ENCODE data around the gene NUDT8. TPM values are rescaled to one million over a fixed set of nuclear protein-coding genes. Genes with fewer than 3 reads are reported as not detected.

The NUDT8 gene
- total RNA-seq, 1 experiment from 2014 or later = 13.2 TPM

DNA sequence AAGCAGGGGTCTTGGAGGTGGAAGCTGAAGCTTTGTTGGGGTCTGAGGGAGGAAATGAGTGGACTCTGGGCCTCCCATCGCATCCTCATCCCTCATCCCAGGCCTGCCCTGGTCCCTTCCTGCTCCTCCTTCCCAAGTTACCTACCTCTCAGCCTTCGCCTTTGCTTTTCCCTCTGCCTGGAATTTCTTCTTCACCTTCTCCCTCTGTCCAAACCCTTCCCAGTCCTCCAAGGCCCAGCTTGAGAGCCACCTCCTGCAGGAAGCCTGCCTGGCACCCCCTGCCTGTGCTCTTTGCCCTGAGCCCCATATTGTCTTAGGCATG, 2.1 kb upstream of the NUDT8 start:
- DNase-seq (ENCODE audit: low read depth, low spot score) = no peak
- no peak overlapping the region for H3K27ac ChIP-seq (ENCODE audit: low read length)
- CTCF ChIA-PET = interaction anchor here (1.6 kb wide), 1 partner anchor 20 kb away, joined by 13 read pairs; no protein-coding TSS in a partner anchor
- POLR2A ChIA-PET = no interaction called here
- ATAC-seq = no peak
- BruUV-seq (replicated peaks) = no TSS peak
- H3K36me3 ChIP-seq (ENCODE audit: control insufficient read depth, insufficient read depth, low read length) = no peaks in the 10 kb centered on the region
- H3K4me1 ChIP-seq (ENCODE audit: control insufficient read depth, insufficient read depth, low read length) = peaks cover 13% of the 10 kb centered on the region; the same call in 1 of the 2 replicates
- intact Hi-C loops (cut with micrococcal nuclease; ENCODE audit: unreplicated experiment) (no loop called here), in situ Hi-C loops (cut with HindIII; ENCODE audit: low pct_unique_long_range_greater_than_20kb, low sequenced_read_pairs) (no loop called here)
- no peak overlapping the region for H3K4me3 ChIP-seq (ENCODE audit: low read depth in 2 of 2, low read length in 2 of 2)
- TF ChIP-seq TCF7L2 (IDR thresholded peaks at IDR 0.05; ENCODE audit: low read depth, low read length) (no peak), SIN3A (IDR thresholded peaks at IDR 0.05; ENCODE audit: borderline replicate concordance, insufficient read depth, low read depth, low read length) (no peak), POLR2AphosphoS5 (IDR thresholded peaks at IDR 0.05; ENCODE audit: low read depth, low read length) (no peak)
- TF ChIP-seq, protein P1, sequence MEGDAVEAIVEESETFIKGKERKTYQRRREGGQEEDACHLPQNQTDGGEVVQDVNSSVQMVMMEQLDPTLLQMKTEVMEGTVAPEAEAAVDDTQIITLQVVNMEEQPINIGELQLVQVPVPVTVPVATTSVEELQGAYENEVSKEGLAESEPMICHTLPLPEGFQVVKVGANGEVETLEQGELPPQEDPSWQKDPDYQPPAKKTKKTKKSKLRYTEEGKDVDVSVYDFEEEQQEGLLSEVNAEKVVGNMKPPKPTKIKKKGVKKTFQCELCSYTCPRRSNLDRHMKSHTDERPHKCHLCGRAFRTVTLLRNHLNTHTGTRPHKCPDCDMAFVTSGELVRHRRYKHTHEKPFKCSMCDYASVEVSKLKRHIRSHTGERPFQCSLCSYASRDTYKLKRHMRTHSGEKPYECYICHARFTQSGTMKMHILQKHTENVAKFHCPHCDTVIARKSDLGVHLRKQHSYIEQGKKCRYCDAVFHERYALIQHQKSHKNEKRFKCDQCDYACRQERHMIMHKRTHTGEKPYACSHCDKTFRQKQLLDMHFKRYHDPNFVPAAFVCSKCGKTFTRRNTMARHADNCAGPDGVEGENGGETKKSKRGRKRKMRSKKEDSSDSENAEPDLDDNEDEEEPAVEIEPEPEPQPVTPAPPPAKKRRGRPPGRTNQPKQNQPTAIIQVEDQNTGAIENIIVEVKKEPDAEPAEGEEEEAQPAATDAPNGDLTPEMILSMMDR (IDR thresholded peaks at IDR 0.05) = no peak
- TF ChIP-seq, protein P2, sequence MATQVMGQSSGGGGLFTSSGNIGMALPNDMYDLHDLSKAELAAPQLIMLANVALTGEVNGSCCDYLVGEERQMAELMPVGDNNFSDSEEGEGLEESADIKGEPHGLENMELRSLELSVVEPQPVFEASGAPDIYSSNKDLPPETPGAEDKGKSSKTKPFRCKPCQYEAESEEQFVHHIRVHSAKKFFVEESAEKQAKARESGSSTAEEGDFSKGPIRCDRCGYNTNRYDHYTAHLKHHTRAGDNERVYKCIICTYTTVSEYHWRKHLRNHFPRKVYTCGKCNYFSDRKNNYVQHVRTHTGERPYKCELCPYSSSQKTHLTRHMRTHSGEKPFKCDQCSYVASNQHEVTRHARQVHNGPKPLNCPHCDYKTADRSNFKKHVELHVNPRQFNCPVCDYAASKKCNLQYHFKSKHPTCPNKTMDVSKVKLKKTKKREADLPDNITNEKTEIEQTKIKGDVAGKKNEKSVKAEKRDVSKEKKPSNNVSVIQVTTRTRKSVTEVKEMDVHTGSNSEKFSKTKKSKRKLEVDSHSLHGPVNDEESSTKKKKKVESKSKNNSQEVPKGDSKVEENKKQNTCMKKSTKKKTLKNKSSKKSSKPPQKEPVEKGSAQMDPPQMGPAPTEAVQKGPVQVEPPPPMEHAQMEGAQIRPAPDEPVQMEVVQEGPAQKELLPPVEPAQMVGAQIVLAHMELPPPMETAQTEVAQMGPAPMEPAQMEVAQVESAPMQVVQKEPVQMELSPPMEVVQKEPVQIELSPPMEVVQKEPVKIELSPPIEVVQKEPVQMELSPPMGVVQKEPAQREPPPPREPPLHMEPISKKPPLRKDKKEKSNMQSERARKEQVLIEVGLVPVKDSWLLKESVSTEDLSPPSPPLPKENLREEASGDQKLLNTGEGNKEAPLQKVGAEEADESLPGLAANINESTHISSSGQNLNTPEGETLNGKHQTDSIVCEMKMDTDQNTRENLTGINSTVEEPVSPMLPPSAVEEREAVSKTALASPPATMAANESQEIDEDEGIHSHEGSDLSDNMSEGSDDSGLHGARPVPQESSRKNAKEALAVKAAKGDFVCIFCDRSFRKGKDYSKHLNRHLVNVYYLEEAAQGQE (IDR thresholded peaks at IDR 0.05; ENCODE audit: insufficient read depth in 1 of 2, low read depth in 2 of 2, low read length in 1 of 2) = no peak
- H3K27me3 ChIP-seq (ENCODE audit: control insufficient read depth, insufficient read depth, low read length) = no peaks in the 10 kb centered on the region
- H3K9me3 ChIP-seq (ENCODE audit: control insufficient read depth, insufficient read depth, low read depth, low read length) = no peaks in the 10 kb centered on the region

DNA sequence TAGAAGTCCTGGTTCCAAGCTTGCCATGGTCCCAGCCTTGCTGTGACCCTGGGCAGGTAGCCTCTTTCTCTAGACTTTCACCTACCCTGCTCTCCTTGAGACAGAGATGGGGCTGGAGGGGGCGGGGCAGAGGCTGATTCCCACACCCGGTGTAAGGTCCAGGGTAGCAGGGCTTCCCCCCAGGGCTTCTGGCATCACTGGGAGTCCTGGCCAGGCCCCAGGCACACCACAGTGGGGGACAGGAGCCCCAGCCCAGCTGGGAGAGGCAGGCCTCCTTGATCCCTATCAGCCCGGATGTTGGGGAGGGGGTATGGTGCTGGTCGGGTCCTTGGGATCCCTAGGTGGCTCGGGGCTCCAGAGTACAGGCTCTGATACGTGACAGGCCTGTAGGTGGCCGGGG, 1.7 kb upstream of the NUDT8 start:
- no peaks in the 10 kb centered on the region for H3K9me3 ChIP-seq (ENCODE audit: control insufficient read depth, insufficient read depth, low read depth, low read length)

More for the DNA sequence above, 1.7 kb upstream of the NUDT8 start:
- TF ChIP-seq SIN3A (IDR thresholded peaks at IDR 0.05; ENCODE audit: borderline replicate concordance, insufficient read depth, low read depth, low read length) (no peak), POLR2AphosphoS5 (IDR thresholded peaks at IDR 0.05; ENCODE audit: low read depth, low read length) (no peak), TCF7L2 (IDR thresholded peaks at IDR 0.05; ENCODE audit: low read depth, low read length) (no peak)
- TF ChIP-seq, protein P1 (IDR thresholded peaks at IDR 0.05) = no peak
- TF ChIP-seq, protein P2 (IDR thresholded peaks at IDR 0.05; ENCODE audit: insufficient read depth in 1 of 2, low read depth in 2 of 2, low read length in 1 of 2) = no peak
- H3K27ac ChIP-seq (ENCODE audit: low read length) = no peak overlapping the region; the same call in 1 of the 2 replicates
- in situ Hi-C loops (cut with HindIII; ENCODE audit: low pct_unique_long_range_greater_than_20kb, low sequenced_read_pairs) = no loop called here
- H3K36me3 ChIP-seq (ENCODE audit: control insufficient read depth, insufficient read depth, low read length) = no peaks in the 10 kb centered on the region
- peaks cover 13% of the 10 kb centered on the region; the same call in 1 of the 2 replicates for H3K4me1 ChIP-seq (ENCODE audit: control insufficient read depth, insufficient read depth, low read length)
- DNase-seq (ENCODE audit: low read depth, low spot score) (no peak), ATAC-seq (no peak)
- no TSS peak for BruUV-seq (replicated peaks)
- no peaks in the 10 kb centered on the region for H3K27me3 ChIP-seq (ENCODE audit: control insufficient read depth, insufficient read depth, low read length)
- intact Hi-C loops (cut with micrococcal nuclease; ENCODE audit: unreplicated experiment) = no loop called here
- CTCF ChIA-PET = interaction anchor here (1.9 kb wide), 1 partner anchor 17 kb away, joined by 4 read pairs; no protein-coding TSS in a partner anchor
- POLR2A ChIA-PET = no interaction called here
- H3K4me3 ChIP-seq (ENCODE audit: low read depth in 2 of 2, low read length in 2 of 2) = no peak overlapping the region
